ENCODE measurements around the gene SCUBE2.

DNA sequence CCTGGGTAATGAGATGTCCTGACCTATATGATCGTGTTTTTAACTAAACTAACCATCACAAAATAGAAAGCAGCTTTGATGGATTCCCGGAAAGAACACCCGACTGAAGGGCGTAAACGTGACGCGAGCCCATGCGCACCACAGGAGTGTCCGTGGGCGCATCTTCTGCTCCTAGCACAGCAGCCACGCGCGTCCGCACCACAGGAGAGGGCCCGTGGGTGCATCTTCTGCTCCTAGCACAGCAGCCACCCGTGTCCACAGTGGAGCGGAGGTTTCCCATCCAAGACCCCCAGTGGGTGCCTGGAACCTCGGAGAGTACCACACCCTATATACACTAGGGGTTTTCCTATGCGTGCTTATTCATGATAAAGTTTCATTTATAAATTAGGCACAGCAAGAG lies 51.5 kb downstream of the SCUBE2 start:
- TF ChIP-seq, protein P1, sequence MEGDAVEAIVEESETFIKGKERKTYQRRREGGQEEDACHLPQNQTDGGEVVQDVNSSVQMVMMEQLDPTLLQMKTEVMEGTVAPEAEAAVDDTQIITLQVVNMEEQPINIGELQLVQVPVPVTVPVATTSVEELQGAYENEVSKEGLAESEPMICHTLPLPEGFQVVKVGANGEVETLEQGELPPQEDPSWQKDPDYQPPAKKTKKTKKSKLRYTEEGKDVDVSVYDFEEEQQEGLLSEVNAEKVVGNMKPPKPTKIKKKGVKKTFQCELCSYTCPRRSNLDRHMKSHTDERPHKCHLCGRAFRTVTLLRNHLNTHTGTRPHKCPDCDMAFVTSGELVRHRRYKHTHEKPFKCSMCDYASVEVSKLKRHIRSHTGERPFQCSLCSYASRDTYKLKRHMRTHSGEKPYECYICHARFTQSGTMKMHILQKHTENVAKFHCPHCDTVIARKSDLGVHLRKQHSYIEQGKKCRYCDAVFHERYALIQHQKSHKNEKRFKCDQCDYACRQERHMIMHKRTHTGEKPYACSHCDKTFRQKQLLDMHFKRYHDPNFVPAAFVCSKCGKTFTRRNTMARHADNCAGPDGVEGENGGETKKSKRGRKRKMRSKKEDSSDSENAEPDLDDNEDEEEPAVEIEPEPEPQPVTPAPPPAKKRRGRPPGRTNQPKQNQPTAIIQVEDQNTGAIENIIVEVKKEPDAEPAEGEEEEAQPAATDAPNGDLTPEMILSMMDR (IDR thresholded peaks at IDR 0.05) = no peak
- TF ChIP-seq POLR2A (IDR thresholded peaks at IDR 0.05) (no peak), EP300 (IDR thresholded peaks at IDR 0.05) (no peak), POLR2AphosphoS5 (IDR thresholded peaks at IDR 0.05) (no peak)
